Vagina (tissue), 2 donors: ENCODE results near the gene CDK5RAP3.

Experiments used
- POLR2A ChIP-seq, 2 donors: fragments of 450-650 bp; IDR thresholded peaks; one replicate each; pipeline ENCODE4 v1.6.1; 2017; ENCODE audit warnings: antibody characterized with exemption in 2 of 2, mild to moderate bottlenecking in 2 of 2, moderate library complexity in 2 of 2
- POLR2AphosphoS5 ChIP-seq, 2 donors: sonication (generic); formaldehyde crosslinking; IDR thresholded peaks; one replicate each; pipeline ENCODE4 v1.9.0; 2017; ENCODE audit warnings: antibody characterized with exemption in 2 of 2, mild to moderate bottlenecking in 2 of 2, low read depth in 1 of 2; ENCODE audit not compliant: insufficient read depth in 1 of 2
- TF ChIP-seq, protein P1 (sequence below), 3 experiments: fragments of 450-650 bp in 2 of 3; fragments of 200-600 bp in 1 of 3; sonication (generic) in 1 of 3; IDR thresholded peaks; one replicate each; pipeline ENCODE4 v1.5.1; 2017 to 2019; ENCODE audit warnings: antibody characterized with exemption in 3 of 3, mild to moderate bottlenecking in 2 of 3, moderate library complexity in 2 of 3

- TF ChIP-seq POLR2A (IDR thresholded peaks at IDR 0.05) (no peak), POLR2AphosphoS5 (IDR thresholded peaks at IDR 0.05; ENCODE audit: insufficient read depth in 1 of 2, low read depth in 1 of 2) (no peak)
- TF ChIP-seq, protein P1, sequence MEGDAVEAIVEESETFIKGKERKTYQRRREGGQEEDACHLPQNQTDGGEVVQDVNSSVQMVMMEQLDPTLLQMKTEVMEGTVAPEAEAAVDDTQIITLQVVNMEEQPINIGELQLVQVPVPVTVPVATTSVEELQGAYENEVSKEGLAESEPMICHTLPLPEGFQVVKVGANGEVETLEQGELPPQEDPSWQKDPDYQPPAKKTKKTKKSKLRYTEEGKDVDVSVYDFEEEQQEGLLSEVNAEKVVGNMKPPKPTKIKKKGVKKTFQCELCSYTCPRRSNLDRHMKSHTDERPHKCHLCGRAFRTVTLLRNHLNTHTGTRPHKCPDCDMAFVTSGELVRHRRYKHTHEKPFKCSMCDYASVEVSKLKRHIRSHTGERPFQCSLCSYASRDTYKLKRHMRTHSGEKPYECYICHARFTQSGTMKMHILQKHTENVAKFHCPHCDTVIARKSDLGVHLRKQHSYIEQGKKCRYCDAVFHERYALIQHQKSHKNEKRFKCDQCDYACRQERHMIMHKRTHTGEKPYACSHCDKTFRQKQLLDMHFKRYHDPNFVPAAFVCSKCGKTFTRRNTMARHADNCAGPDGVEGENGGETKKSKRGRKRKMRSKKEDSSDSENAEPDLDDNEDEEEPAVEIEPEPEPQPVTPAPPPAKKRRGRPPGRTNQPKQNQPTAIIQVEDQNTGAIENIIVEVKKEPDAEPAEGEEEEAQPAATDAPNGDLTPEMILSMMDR (IDR thresholded peaks at IDR 0.05) = no peak
Measured at GRCh38 chr17:47986520-47986919, 15.6 kb downstream of the CDK5RAP3 start.
